ENCODE results near the gene BAZ2B. TPM values are rescaled to one million over a fixed set of nuclear protein-coding genes. Genes with fewer than 3 reads are reported as not detected.
A peak's percentile ranks its signal among the peaks of the same experiment; 100 is the strongest.

The BAZ2B gene
- total and polyA plus RNA-seq, 9 of the 15 experiments (the other 6 are each of a cell fraction or from before 2014, with no cell fraction given) = 7.5 to 38.6 (median 19.8) TPM

DNA sequence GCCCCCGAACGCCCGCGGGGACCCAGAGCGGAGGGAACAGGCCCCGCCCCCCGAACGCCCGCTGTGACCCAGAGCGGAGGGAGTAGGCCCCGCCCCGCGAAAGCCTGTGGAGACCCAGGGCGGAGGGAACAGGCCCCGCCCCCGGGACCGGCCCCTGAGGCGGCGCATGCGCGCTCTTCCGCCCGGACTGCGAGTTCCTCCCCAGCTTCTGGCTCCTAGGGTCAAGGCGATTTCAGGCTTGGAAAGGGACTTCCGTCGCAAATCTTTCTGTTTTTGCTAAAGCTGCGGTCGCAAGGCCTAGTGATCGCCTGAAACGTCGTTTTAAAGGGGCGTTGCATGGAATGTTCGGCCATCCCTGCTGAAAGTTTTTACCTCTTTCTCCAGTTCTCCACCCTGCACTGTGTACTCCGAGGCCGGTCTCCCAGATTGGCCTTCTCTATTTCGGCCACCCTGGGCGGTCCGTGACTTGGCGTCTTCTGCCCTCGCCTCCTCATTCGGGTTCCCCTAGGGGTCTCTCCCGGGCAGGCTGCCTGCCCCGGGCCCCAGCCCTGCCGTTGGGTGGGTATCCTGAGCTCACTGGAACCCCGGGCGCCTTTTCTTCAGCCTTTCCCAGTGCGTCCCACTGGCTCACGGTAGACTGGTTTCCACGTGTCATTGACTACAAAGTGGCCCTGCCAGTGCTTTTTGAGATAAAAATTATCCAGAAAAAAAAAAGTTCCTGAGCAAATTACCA, 329.5 kb downstream of the BAZ2B start (continued):
- TF ChIP-seq, protein P1, sequence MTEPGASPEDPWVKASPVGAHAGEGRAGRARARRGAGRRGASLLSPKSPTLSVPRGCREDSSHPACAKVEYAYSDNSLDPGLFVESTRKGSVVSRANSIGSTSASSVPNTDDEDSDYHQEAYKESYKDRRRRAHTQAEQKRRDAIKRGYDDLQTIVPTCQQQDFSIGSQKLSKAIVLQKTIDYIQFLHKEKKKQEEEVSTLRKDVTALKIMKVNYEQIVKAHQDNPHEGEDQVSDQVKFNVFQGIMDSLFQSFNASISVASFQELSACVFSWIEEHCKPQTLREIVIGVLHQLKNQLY (CRISPR knock-in tag; conservative IDR thresholded peaks at IDR 0.05) = 0 out of 4 replicates have a peak, but pooled peaks of 1 of the 2 experiments have one; percentile 26
- TF ChIP-seq, protein P2, sequence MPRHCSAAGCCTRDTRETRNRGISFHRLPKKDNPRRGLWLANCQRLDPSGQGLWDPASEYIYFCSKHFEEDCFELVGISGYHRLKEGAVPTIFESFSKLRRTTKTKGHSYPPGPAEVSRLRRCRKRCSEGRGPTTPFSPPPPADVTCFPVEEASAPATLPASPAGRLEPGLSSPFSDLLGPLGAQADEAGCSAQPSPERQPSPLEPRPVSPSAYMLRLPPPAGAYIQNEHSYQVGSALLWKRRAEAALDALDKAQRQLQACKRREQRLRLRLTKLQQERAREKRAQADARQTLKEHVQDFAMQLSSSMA (CRISPR knock-in tag; IDR thresholded peaks at IDR 0.05) = no peak
- TF ChIP-seq, protein P3, sequence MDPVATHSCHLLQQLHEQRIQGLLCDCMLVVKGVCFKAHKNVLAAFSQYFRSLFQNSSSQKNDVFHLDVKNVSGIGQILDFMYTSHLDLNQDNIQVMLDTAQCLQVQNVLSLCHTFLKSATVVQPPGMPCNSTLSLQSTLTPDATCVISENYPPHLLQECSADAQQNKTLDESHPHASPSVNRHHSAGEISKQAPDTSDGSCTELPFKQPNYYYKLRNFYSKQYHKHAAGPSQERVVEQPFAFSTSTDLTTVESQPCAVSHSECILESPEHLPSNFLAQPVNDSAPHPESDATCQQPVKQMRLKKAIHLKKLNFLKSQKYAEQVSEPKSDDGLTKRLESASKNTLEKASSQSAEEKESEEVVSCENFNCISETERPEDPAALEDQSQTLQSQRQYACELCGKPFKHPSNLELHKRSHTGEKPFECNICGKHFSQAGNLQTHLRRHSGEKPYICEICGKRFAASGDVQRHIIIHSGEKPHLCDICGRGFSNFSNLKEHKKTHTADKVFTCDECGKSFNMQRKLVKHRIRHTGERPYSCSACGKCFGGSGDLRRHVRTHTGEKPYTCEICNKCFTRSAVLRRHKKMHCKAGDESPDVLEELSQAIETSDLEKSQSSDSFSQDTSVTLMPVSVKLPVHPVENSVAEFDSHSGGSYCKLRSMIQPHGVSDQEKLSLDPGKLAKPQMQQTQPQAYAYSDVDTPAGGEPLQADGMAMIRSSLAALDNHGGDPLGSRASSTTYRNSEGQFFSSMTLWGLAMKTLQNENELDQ (CRISPR knock-in tag; IDR thresholded peaks at IDR 0.05; ENCODE audit: borderline replicate concordance) = no peak
- TF ChIP-seq NR1H2 (CRISPR knock-in tag; IDR thresholded peaks at IDR 0.05) = no peak
- no peak for TF ChIP-seq TFAM (CRISPR knock-in tag; conservative IDR thresholded peaks at IDR 0.05)
- no peak for TF ChIP-seq CHD4 (IDR thresholded peaks at IDR 0.05; ENCODE audit: insufficient read depth, insufficient replicate concordance, low read depth, low read length, poor library complexity, severe bottlenecking)
- 0 out of 2 replicates have a peak, but pooled peaks have one; percentile 29 for TF ChIP-seq ZNF766 (CRISPR knock-in tag; conservative IDR thresholded peaks at IDR 0.05)
- TF ChIP-seq, protein P4, sequence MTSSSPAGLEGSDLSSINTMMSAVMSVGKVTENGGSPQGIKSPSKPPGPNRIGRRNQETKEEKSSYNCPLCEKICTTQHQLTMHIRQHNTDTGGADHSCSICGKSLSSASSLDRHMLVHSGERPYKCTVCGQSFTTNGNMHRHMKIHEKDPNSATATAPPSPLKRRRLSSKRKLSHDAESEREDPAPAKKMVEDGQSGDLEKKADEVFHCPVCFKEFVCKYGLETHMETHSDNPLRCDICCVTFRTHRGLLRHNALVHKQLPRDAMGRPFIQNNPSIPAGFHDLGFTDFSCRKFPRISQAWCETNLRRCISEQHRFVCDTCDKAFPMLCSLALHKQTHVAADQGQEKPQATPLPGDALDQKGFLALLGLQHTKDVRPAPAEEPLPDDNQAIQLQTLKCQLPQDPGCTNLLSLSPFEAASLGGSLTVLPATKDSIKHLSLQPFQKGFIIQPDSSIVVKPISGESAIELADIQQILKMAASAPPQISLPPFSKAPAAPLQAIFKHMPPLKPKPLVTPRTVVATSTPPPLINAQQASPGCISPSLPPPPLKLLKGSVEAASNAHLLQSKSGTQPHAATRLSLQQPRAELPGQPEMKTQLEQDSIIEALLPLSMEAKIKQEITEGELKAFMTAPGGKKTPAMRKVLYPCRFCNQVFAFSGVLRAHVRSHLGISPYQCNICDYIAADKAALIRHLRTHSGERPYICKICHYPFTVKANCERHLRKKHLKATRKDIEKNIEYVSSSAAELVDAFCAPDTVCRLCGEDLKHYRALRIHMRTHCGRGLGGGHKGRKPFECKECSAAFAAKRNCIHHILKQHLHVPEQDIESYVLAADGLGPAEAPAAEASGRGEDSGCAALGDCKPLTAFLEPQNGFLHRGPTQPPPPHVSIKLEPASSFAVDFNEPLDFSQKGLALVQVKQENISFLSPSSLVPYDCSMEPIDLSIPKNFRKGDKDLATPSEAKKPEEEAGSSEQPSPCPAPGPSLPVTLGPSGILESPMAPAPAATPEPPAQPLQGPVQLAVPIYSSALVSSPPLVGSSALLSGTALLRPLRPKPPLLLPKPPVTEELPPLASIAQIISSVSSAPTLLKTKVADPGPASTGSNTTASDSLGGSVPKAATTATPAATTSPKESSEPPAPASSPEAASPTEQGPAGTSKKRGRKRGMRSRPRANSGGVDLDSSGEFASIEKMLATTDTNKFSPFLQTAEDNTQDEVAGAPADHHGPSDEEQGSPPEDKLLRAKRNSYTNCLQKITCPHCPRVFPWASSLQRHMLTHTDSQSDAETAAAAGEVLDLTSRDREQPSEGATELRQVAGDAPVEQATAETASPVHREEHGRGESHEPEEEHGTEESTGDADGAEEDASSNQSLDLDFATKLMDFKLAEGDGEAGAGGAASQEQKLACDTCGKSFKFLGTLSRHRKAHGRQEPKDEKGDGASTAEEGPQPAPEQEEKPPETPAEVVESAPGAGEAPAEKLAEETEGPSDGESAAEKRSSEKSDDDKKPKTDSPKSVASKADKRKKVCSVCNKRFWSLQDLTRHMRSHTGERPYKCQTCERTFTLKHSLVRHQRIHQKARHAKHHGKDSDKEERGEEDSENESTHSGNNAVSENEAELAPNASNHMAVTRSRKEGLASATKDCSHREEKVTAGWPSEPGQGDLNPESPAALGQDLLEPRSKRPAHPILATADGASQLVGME (CRISPR knock-in tag; IDR thresholded peaks at IDR 0.05) = peak; percentile 66; the same call in 1 of the 2 replicates
- 0 out of 2 replicates have a peak, but pooled peaks have one; percentile 43 for TF ChIP-seq ELF2 (CRISPR knock-in tag; IDR thresholded peaks at IDR 0.05)
- TF ChIP-seq, protein P5, sequence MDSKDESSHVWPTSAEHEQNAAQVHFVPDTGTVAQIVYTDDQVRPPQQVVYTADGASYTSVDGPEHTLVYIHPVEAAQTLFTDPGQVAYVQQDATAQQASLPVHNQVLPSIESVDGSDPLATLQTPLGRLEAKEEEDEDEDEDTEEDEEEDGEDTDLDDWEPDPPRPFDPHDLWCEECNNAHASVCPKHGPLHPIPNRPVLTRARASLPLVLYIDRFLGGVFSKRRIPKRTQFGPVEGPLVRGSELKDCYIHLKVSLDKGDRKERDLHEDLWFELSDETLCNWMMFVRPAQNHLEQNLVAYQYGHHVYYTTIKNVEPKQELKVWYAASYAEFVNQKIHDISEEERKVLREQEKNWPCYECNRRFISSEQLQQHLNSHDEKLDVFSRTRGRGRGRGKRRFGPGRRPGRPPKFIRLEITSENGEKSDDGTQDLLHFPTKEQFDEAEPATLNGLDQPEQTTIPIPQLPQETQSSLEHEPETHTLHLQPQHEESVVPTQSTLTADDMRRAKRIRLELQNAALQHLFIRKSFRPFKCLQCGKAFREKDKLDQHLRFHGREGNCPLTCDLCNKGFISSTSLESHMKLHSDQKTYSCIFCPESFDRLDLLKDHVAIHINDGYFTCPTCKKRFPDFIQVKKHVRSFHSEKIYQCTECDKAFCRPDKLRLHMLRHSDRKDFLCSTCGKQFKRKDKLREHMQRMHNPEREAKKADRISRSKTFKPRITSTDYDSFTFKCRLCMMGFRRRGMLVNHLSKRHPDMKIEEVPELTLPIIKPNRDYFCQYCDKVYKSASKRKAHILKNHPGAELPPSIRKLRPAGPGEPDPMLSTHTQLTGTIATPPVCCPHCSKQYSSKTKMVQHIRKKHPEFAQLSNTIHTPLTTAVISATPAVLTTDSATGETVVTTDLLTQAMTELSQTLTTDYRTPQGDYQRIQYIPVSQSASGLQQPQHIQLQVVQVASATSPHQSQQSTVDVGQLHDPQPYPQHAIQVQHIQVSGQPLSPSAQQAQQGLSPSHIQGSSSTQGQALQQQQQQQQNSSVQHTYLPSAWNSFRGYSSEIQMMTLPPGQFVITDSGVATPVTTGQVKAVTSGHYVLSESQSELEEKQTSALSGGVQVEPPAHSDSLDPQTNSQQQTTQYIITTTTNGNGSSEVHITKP (IDR thresholded peaks at IDR 0.05; ENCODE audit: partially characterized antibody) = peak; percentile 85
- 0 out of 2 replicates have a peak, but pooled peaks have one; percentile 46 for TF ChIP-seq MECOM (CRISPR knock-in tag; IDR thresholded peaks at IDR 0.05)
- TF ChIP-seq ATF1 (CRISPR knock-in tag; IDR thresholded peaks at IDR 0.05) = no peak
- TF ChIP-seq ATF1 (tag; IDR thresholded peaks at IDR 0.05) = peak; percentile 71

All from K562 (cell line).